K562 (cell line): Measurements from ENCODE around the gene SLC16A1. TPM values are rescaled to one million over a fixed set of nuclear protein-coding genes. Genes with fewer than 3 reads are reported as not detected.

ENCODE experiments used
- BRCA1 ChIP-seq, 2 experiments: fragments of 450-650 bp in 1 of 2; sonication (generic) in 1 of 2; formaldehyde crosslinking in 1 of 2; IDR thresholded peaks; 2 replicates each; pipeline versions ENCODE4 v1.5.0 to v1.6.1; 2017 to 2020; ENCODE audit warnings: mild to moderate bottlenecking in 1 of 2, missing genetic modification reagents in 1 of 2
- CBX5 ChIP-seq: IDR thresholded peaks from 2 replicates; pipeline ENCODE4 v1.6.1; 2014; ENCODE audit warnings: low read depth, borderline replicate concordance
- CREBBP ChIP-seq: IDR thresholded peaks from one replicate; pipeline ENCODE4 v1.6.1; 2012; ENCODE audit warnings: low read depth, mild to moderate bottlenecking, control low read depth, inconsistent platforms, low read length
- CTBP1 ChIP-seq: fragments of 450-650 bp; IDR thresholded peaks from 2 replicates; pipeline ENCODE4 v1.6.1; 2016; ENCODE audit warnings: borderline replicate concordance
- CXXC5 ChIP-seq: fragments of 250-450 bp; sonication (Bioruptor Pico); IDR thresholded peaks from 2 replicates; pipeline ENCODE4 v1.8.0; 2022; ENCODE audit warnings: inconsistent platforms, mild to moderate bottlenecking, moderate library complexity
- DNMT1 ChIP-seq: fragments of 450-650 bp; IDR thresholded peaks from 2 replicates; pipeline ENCODE4 v1.6.1; 2016; ENCODE audit warnings: antibody characterized with exemption, mild to moderate bottlenecking
- ERF ChIP-seq: fragments of 450-650 bp; formaldehyde crosslinking; IDR thresholded peaks from 2 replicates; pipeline ENCODE4 v1.4.0; 2020; ENCODE audit warnings: mild to moderate bottlenecking, mixed read lengths
- HMGXB4 ChIP-seq: sonication (generic); formaldehyde crosslinking; IDR thresholded peaks from 2 replicates; pipeline ENCODE4 v1.8.1; 2023; ENCODE audit warnings: mild to moderate bottlenecking, missing genetic modification reagents
- MLX ChIP-seq, 2 experiments: fragments of 450-650 bp in 1 of 2; sonication (generic) in 1 of 2; formaldehyde crosslinking; conservative IDR thresholded peaks; 2 replicates each; pipeline versions ENCODE4 v1.4.0 to v1.8.1; 2020 to 2022; ENCODE audit warnings: mild to moderate bottlenecking in 1 of 2, missing genetic modification reagents in 1 of 2
- PATZ1 ChIP-seq: fragments of 250-450 bp; sonication (Bioruptor Pico); IDR thresholded peaks from 2 replicates; pipeline ENCODE4 v1.5.0; 2020; ENCODE audit warnings: mild to moderate bottlenecking, borderline replicate concordance
- PCBP1 ChIP-seq: fragments of 200-400 bp; formaldehyde crosslinking; IDR thresholded peaks from 2 replicates; pipeline ENCODE4 v1.6.1; 2018; ENCODE audit warnings: mild to moderate bottlenecking, low read depth, low read length; ENCODE audit not compliant: poor library complexity, severe bottlenecking
- PRPF4 ChIP-seq: fragments of 200-400 bp; formaldehyde crosslinking; IDR thresholded peaks from one replicate; pipeline ENCODE4 v1.6.1; 2017; ENCODE audit warnings: low read length, low read depth, mild to moderate bottlenecking; ENCODE audit not compliant: insufficient read depth, poor library complexity, severe bottlenecking
- SIRT6 ChIP-seq: IDR thresholded peaks from one replicate; pipeline ENCODE4 v1.6.1; 2012; ENCODE audit warnings: low read depth, mild to moderate bottlenecking, control low read depth, inconsistent platforms, low read length, moderate library complexity
- USF2 ChIP-seq: sonication (generic); formaldehyde crosslinking; IDR thresholded peaks from 2 replicates; pipeline ENCODE4 v1.5.0; 2020; ENCODE audit warnings: missing genetic modification reagents
- ZNF165 ChIP-seq: fragments of 250-450 bp; sonication (Bioruptor Pico); IDR thresholded peaks from 2 replicates; pipeline ENCODE4 v1.4.0; 2020; ENCODE audit warnings: borderline replicate concordance
- ZNF695 ChIP-seq: fragments of 450-650 bp; formaldehyde crosslinking; IDR thresholded peaks from 2 replicates; pipeline ENCODE4 v1.4.0; 2020; ENCODE audit warnings: mild to moderate bottlenecking, moderate library complexity
- polyA plus RNA-seq, 8 experiments: library from polyadenylated mRNA; depleted of rRNA in 4 of 8; stranded (reverse) in 5 of 8; unstranded in 3 of 8; fragments of >200 nt; fragmentation: Nextera tagmentation in 2 of 8; fragmentation: Illumina TruSeq in 1 of 8; extraction: Ambion mirVana in 2 of 8; extraction: Trizol in 1 of 8; gene quantifications; 2 replicates each; pipeline versions ENCODE4 v1.2.1 to v1.2.3, GENCODE V29; 2011 to 2014; ENCODE audit warnings: inconsistent platforms in 1 of 8, missing spikeins in 1 of 8
- total RNA-seq, 7 experiments: library from RNA; depleted of rRNA in 6 of 7; stranded (reverse); fragments of >200 nt in 6 of 7; fragmentation: Illumina TruSeq in 2 of 7; extraction: Trizol in 2 of 7; gene quantifications; 2 replicates each; pipeline versions ENCODE4 v1.2.1 to v1.2.3, GENCODE V29; 2011 to 2021; ENCODE audit warnings: low replicate concordance in 1 of 7
- TF ChIP-seq, protein P1 (sequence below): sonication (generic); formaldehyde crosslinking; IDR thresholded peaks from 2 replicates; pipeline ENCODE4 v1.8.0; 2022; ENCODE audit warnings: mild to moderate bottlenecking, missing genetic modification reagents, borderline replicate concordance
- TF ChIP-seq, protein P2 (sequence below): fragments of 450-650 bp; IDR thresholded peaks from 2 replicates; pipeline ENCODE4 v1.6.1; 2017; ENCODE audit warnings: mild to moderate bottlenecking, moderate library complexity

The SLC16A1 gene
- total and polyA plus RNA-seq, 9 of the 15 experiments (the other 6 are each of a cell fraction or from before 2014, with no cell fraction given) = 73.1 to 244 (median 117) TPM

GRCh38 chr1:112893288-112894009 lies 62.5 kb downstream of the SLC16A1 start (continued):
- TF ChIP-seq USF2 (no peak), HMGXB4 (CRISPR knock-in tag) (no peak), CTBP1 (no peak), SIRT6 (no peak), PATZ1 (no peak), BRCA1 (IDR thresholded peaks at IDR 0.05) (no peak), BRCA1 (CRISPR knock-in tag; IDR thresholded peaks at IDR 0.05) (no peak), PCBP1 (no peak), PRPF4 (no peak), MLX (CRISPR knock-in tag; conservative IDR thresholded peaks at IDR 0.05) (no peak), ERF (no peak), ZNF165 (CRISPR knock-in tag) (no peak), CREBBP (no peak), ZNF695 (CRISPR knock-in tag) (no peak), DNMT1 (no peak), CXXC5 (CRISPR knock-in tag) (no peak), CBX5 (peak; percentile 66; the same call in 1 of the 2 replicates)
- TF ChIP-seq, protein P1, sequence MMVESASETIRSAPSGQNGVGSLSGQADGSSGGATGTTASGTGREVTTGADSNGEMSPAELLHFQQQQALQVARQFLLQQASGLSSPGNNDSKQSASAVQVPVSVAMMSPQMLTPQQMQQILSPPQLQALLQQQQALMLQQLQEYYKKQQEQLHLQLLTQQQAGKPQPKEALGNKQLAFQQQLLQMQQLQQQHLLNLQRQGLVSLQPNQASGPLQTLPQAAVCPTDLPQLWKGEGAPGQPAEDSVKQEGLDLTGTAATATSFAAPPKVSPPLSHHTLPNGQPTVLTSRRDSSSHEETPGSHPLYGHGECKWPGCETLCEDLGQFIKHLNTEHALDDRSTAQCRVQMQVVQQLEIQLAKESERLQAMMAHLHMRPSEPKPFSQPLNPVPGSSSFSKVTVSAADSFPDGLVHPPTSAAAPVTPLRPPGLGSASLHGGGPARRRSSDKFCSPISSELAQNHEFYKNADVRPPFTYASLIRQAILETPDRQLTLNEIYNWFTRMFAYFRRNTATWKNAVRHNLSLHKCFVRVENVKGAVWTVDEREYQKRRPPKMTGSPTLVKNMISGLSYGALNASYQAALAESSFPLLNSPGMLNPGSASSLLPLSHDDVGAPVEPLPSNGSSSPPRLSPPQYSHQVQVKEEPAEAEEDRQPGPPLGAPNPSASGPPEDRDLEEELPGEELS (CRISPR knock-in tag) = no peak
- TF ChIP-seq, protein P2, sequence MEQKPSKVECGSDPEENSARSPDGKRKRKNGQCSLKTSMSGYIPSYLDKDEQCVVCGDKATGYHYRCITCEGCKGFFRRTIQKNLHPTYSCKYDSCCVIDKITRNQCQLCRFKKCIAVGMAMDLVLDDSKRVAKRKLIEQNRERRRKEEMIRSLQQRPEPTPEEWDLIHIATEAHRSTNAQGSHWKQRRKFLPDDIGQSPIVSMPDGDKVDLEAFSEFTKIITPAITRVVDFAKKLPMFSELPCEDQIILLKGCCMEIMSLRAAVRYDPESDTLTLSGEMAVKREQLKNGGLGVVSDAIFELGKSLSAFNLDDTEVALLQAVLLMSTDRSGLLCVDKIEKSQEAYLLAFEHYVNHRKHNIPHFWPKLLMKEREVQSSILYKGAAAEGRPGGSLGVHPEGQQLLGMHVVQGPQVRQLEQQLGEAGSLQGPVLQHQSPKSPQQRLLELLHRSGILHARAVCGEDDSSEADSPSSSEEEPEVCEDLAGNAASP = no peak
